ENCODE measurements around the gene MAU2.

- TF ChIP-seq, protein P1, sequence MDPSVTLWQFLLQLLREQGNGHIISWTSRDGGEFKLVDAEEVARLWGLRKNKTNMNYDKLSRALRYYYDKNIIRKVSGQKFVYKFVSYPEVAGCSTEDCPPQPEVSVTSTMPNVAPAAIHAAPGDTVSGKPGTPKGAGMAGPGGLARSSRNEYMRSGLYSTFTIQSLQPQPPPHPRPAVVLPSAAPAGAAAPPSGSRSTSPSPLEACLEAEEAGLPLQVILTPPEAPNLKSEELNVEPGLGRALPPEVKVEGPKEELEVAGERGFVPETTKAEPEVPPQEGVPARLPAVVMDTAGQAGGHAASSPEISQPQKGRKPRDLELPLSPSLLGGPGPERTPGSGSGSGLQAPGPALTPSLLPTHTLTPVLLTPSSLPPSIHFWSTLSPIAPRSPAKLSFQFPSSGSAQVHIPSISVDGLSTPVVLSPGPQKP (IDR thresholded peaks at IDR 0.05; ENCODE audit: low read depth, low read length), result no peak
- TF ChIP-seq MTA2 (IDR thresholded peaks at IDR 0.05; ENCODE audit: low read depth) (no peak), SREBF2 (IDR thresholded peaks at IDR 0.05; ENCODE audit: low read length) (no peak), POLR2A (IDR thresholded peaks at IDR 0.05; ENCODE audit: low read depth, low read length) (peak; percentile 5; the same call in 1 of the 2 replicates), TCF12 (IDR thresholded peaks at IDR 0.05; ENCODE audit: low read depth, low read length) (no peak), ATF3 (IDR thresholded peaks at IDR 0.05; ENCODE audit: borderline replicate concordance, extremely low read depth, low read depth, low read length) (no peak)
- TF ChIP-seq, protein P2, sequence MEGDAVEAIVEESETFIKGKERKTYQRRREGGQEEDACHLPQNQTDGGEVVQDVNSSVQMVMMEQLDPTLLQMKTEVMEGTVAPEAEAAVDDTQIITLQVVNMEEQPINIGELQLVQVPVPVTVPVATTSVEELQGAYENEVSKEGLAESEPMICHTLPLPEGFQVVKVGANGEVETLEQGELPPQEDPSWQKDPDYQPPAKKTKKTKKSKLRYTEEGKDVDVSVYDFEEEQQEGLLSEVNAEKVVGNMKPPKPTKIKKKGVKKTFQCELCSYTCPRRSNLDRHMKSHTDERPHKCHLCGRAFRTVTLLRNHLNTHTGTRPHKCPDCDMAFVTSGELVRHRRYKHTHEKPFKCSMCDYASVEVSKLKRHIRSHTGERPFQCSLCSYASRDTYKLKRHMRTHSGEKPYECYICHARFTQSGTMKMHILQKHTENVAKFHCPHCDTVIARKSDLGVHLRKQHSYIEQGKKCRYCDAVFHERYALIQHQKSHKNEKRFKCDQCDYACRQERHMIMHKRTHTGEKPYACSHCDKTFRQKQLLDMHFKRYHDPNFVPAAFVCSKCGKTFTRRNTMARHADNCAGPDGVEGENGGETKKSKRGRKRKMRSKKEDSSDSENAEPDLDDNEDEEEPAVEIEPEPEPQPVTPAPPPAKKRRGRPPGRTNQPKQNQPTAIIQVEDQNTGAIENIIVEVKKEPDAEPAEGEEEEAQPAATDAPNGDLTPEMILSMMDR (IDR thresholded peaks at IDR 0.05 in 2 of 3, conservative IDR thresholded peaks at IDR 0.05 in 1 of 3; ENCODE audit: control insufficient read depth in 2 of 3, extremely low read depth in 1 of 3, insufficient read depth in 1 of 3, low read depth in 3 of 3, low read length in 3 of 3), result no peak
Observed at GRCh38 chr19:19348266-19348665, 27.6 kb downstream of the MAU2 start.
